ENCODE measurements around the gene SLC25A19. TPM values are rescaled to one million over a fixed set of nuclear protein-coding genes. Genes with fewer than 3 reads are reported as not detected.

The SLC25A19 gene
- total RNA-seq (7.4 and 9.7 TPM in 2 replicates), polyA plus RNA-seq (5.1 and 8.4 TPM in 2 replicates), polyA minus RNA-seq (ENCODE audit: low replicate concordance) (24.0 and 26.9 TPM in 2 replicates)
- polyA plus RNA-seq (2012): 5.9 and 11.8 TPM in 2 replicates

- Histone ChIP-seq H2AFZ (ENCODE audit: low read length) (peak within 1 kb of the TSS; percentile 96), H3K79me2 (ENCODE audit: control insufficient read depth, insufficient read depth, low read length) (no peaks in the 10 kb centered on the region), H3K4me2 (ENCODE audit: extremely low read depth, insufficient read depth, low read length) (peak within 1 kb of the TSS; percentile 96), H3K27ac (ENCODE audit: insufficient read depth, low read length) (peak within 1 kb of the TSS; percentile 96), H3K4me1 (ENCODE audit: control insufficient read depth, extremely low read depth, insufficient read depth, low read length) (no peaks in the 10 kb centered on the region), H3K36me3 (ENCODE audit: control insufficient read depth, insufficient read depth, low read length) (peaks cover 4% of the 10 kb centered on the region), H3K9ac (ENCODE audit: insufficient read depth, low read length) (peak within 1 kb of the TSS; percentile 81), H3K4me3 (replicated peaks in 1 of 4; ENCODE audit: control extremely low read depth in 1 of 4, insufficient read depth in 1 of 4, low read depth in 3 of 4, low read length in 4 of 4) (peak within 1 kb of the TSS; percentile 83 to 97 (median 92)), H3K9me3 (ENCODE audit: control insufficient read depth, insufficient read depth, low read depth, low read length) (no peaks in the 10 kb centered on the region), H3K27me3 (ENCODE audit: control insufficient read depth, insufficient read depth, low read length) (no peaks in the 10 kb centered on the region), H4K20me1 (ENCODE audit: control insufficient read depth, extremely low read depth, insufficient read depth, low read length) (no peaks in the 10 kb centered on the region)
- DNase-seq (ENCODE audit: low read depth in 2 of 2): peak; percentile 98 to 99
- TF ChIP-seq EZH2 (IDR thresholded peaks at IDR 0.05; ENCODE audit: low read length, missing control alignments) (no peak), CTCF (conservative IDR thresholded peaks at IDR 0.05 in 1 of 2, IDR thresholded peaks at IDR 0.05 in 1 of 2; ENCODE audit: low read depth in 1 of 2, low read length in 2 of 2) (peak; percentile 3 to 20)
Observed at GRCh38 chr17:75289115-75289831, at the start of gene SLC25A19. Gene SLC25A19 (minus strand): TSS chr17:75289433. CDS start chr17:75286764, 2,669 bp downstream.

GRCh38 chr17:75338335-75338734 is 49.1 kb upstream of the SLC25A19 start:
- Histone ChIP-seq H3K27ac (ENCODE audit: insufficient read depth, low read length) (no peak overlapping the region), H3K79me2 (ENCODE audit: control insufficient read depth, insufficient read depth, low read length) (peaks cover 23% of the 10 kb centered on the region), H3K36me3 (ENCODE audit: control insufficient read depth, insufficient read depth, low read length) (no peaks in the 10 kb centered on the region), H3K4me1 (ENCODE audit: control insufficient read depth, extremely low read depth, insufficient read depth, low read length) (no peaks in the 10 kb centered on the region), H4K20me1 (ENCODE audit: control insufficient read depth, extremely low read depth, insufficient read depth, low read length) (no peaks in the 10 kb centered on the region), H3K4me3 (replicated peaks in 1 of 4; ENCODE audit: control extremely low read depth in 1 of 4, insufficient read depth in 1 of 4, low read depth in 3 of 4, low read length in 4 of 4) (no peak overlapping the region), H3K9ac (ENCODE audit: insufficient read depth, low read length) (no peak overlapping the region), H3K9me3 (ENCODE audit: control insufficient read depth, insufficient read depth, low read depth, low read length) (no peaks in the 10 kb centered on the region), H2AFZ (ENCODE audit: low read length) (no peak overlapping the region), H3K27me3 (ENCODE audit: control insufficient read depth, insufficient read depth, low read length) (no peaks in the 10 kb centered on the region), H3K4me2 (ENCODE audit: extremely low read depth, insufficient read depth, low read length) (no peak overlapping the region)
- DNase-seq (ENCODE audit: low read depth in 2 of 2): peak in 1 of 2 donors; percentile 55
- no peak for TF ChIP-seq CTCF (conservative IDR thresholded peaks at IDR 0.05 in 1 of 2, IDR thresholded peaks at IDR 0.05 in 1 of 2; ENCODE audit: low read depth in 1 of 2, low read length in 2 of 2)

GRCh38 chr17:75335315-75335714 is 46.1 kb upstream of the SLC25A19 start:
- no peak overlapping the region for H2AFZ ChIP-seq (ENCODE audit: low read length)
- H3K79me2 ChIP-seq (ENCODE audit: control insufficient read depth, insufficient read depth, low read length): peaks cover 15% of the 10 kb centered on the region
- no peak overlapping the region for H3K9ac ChIP-seq (ENCODE audit: insufficient read depth, low read length)
- no peak overlapping the region for H3K4me2 ChIP-seq (ENCODE audit: extremely low read depth, insufficient read depth, low read length)
- H4K20me1 ChIP-seq (ENCODE audit: control insufficient read depth, extremely low read depth, insufficient read depth, low read length): no peaks in the 10 kb centered on the region
- H3K36me3 ChIP-seq (ENCODE audit: control insufficient read depth, insufficient read depth, low read length): peaks cover 5% of the 10 kb centered on the region
- H3K27ac ChIP-seq (ENCODE audit: insufficient read depth, low read length): no peak overlapping the region
- H3K4me3 ChIP-seq (replicated peaks in 1 of 4; ENCODE audit: control extremely low read depth in 1 of 4, insufficient read depth in 1 of 4, low read depth in 3 of 4, low read length in 4 of 4): no peak overlapping the region
- TF ChIP-seq CTCF (conservative IDR thresholded peaks at IDR 0.05 in 1 of 2, IDR thresholded peaks at IDR 0.05 in 1 of 2; ENCODE audit: low read depth in 1 of 2, low read length in 2 of 2) (no peak), EZH2 (IDR thresholded peaks at IDR 0.05; ENCODE audit: low read length, missing control alignments) (no peak)
- no peak for DNase-seq (ENCODE audit: low read depth in 2 of 2)
- H3K9me3 ChIP-seq (ENCODE audit: control insufficient read depth, insufficient read depth, low read depth, low read length): no peaks in the 10 kb centered on the region
- H3K4me1 ChIP-seq (ENCODE audit: control insufficient read depth, extremely low read depth, insufficient read depth, low read length): no peaks in the 10 kb centered on the region
- no peaks in the 10 kb centered on the region for H3K27me3 ChIP-seq (ENCODE audit: control insufficient read depth, insufficient read depth, low read length)

Data from fibroblast of lung (primary cell).